ENCODE data around the gene CHERP.
"Not testable (repeated sequence)": the region's sequence is repeated elsewhere in the genome, so short reads cannot be mapped to it uniquely, and the experiment has no call there.

CHERP gene

DNA sequence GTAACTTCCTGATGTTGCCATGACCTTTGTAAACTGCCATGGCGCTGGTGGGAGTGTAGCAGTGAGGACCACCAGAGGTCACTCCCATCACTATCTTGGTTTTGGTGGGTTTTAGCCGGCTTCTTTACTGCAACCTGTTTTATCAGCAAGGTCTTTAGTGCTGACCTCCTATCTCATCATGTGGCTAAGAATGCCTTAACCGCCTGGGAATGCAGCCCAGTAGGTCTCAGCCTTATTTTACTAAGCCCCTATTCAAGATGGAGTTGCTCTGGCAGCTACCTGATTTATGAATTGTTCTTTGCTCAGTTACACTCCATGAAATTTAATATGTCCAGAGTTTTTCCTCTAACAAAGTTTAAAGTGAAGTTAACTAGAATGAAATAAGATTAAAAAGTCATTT lies 65.8 kb downstream of the CHERP start:
- no peak for DNase-seq (ENCODE audit: low spot score)

- no peak for DNase-seq (ENCODE audit: low spot score)
These were observed 68.3 kb downstream of the CHERP start for GRCh38 chr19:16473875-16474392.

- no peak for DNase-seq (ENCODE audit: low spot score)
These were observed 69.2 kb downstream of the CHERP start for GRCh38 chr19:16472992-16473391.

GRCh38 chr19:16472559-16472899 lies 69.7 kb downstream of the CHERP start:
- DNase-seq (ENCODE audit: low spot score) = not testable (repeated sequence)

DNA sequence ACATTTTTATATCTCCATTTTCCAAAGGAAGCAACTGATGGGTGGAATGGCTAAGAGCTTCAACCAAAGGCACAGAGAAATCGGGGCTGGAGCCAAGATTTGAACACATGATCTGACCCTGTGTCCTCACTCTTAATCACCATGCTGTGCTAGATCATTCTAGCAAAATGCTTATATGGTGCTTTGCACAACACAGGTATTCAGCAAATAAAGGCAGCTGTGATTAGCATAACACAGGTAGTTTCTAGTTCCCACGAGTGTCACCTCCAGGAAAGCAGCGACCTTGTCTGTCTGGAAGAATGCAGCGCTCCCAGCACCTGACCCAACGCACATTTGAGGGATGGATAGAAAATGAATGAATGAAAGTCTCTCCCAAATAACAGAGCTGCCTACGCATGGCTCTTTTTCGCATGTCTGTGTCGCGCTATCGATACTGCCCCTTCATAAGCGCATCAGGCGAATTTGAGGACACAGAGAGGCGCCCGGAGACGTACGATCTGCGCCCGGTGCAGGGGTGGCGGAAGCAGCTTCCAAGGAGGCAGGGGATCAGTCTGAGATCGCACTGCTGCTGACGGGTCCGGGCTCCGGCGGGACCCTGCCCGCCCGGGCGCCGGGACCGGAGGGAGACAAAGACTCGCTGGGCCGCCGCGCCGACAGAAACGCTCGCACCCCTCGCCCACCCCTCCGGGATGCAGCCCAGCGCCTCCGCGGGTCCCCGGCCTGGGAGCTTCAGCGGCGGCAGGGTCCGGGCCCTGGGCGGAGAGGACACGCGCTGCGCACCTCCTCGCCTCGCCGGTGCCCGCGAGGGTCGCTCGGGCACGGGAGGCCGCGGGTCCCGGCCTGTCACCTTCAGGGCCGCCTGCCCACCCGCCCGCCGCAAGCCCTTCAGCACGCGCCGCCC lies 71.1 kb downstream of the CHERP start:
- DNase-seq (ENCODE audit: low spot score) = peak; percentile 45

DNA sequence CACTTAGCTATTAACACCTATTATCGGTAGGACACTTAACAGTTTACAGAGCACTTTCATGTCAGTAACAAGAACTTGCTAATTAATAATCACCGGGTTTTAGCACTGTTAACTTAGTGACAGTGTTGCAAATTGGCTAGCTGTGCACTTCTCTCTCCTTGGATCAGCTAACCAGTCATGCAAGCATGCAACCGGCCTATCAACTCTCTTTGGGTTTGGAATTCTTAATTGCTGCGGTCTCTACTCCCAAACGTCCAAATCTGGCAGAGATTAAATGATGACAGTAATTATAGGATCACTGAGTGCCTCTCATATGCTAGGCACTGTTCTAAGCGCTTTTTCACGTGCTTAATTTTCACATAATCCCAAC lies 71.7 kb downstream of the CHERP start:
- DNase-seq (ENCODE audit: low spot score) = no peak
